ENCODE measurements around the gene MORN5.
"Not testable (repeated sequence)": the region's sequence is repeated elsewhere in the genome, so short reads cannot be mapped to it uniquely, and the experiment has no call there.

MORN5 gene

DNA sequence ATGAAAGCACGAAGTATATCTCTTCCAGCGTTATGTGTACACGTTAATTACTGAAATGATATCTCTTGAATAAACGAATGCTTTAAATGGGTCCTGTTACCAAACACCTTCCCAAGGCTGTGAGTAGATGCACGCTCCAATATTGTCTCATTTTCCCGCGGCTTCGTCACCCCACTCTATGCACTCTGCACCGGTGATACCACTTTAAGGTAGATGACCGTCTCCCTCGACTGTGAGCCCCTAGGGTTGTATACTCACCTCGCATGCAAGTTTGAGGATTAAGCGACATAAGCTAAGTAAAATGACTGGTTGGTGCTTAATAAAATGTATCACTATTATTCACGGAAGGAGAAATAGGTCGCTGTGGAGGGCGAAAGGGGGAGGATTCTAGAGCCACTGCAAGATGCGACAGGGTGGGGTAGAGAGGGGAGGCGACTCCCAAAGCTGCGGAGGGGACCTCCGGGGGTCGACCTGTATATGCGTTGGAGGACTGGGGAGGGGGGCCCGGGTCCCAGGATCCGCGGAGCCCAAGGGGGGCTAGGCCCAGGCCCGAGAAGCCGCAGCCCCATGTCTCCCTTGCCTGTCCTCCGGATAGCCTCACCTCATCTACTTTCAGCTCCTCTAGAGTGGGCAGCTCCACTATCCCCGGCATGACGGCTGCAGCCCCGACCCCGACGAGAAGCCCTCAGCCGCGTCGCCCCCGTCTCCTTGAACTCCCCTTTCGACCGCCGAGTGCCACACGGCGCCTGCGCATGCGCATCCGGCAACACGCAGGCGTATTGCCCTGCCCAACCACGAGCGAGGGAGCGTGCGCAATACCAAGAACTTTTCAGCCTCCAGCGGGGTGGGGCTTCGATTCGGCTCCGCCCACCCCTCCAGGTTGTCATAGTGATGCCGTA lies at the start of gene MORN5, which contains the start of gene NDUFA8:
Gene MORN5 (plus strand): TSS at position 883 of the 899 bp plus-strand sequence. CDS start 65 bp downstream, outside the sequence.
Gene NDUFA8 (minus strand): TSS at position 754 of the 899 bp plus-strand sequence. CDS start 102 bp downstream, at position 652.
- in situ Hi-C loops (cut with HindIII; ENCODE audit: low sequenced_read_pairs), result no loop called here

DNA sequence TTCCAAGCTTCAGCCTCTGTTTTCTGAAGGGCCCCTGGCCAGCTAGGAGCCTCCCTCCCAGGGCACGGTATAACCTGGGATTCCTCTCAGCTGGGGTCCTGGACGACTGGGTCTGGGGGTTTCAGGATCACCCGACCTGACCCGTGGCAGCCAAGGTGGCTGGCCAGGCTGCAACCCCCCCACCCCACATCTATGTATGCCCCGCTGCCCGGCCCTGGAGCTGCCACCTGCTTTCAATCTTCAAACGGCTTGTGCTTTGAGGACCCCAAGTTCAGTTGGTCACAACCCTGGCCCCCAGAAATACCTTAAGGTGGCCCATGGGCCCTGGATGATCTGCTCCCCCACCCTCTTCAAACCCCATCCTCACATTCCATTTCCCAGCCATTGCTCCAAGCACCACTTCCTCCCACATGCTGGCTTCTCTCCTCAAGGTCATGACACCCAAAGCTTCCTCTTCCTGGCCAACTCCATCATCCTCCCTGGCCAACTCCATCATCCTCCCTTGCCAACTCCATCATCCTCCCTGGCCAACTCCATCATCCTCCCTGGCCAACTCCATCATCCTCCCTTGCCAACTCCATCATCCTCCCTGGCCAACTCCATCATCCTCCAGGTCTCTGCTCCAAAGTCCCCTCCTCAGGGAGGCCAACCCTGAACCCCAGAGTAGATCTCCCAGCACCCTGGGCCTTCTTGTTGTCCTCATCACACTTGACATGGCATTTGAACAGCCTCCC lies 49.4 kb upstream of the MORN5 start:
- in situ Hi-C loops (cut with HindIII; ENCODE audit: low sequenced_read_pairs), result no loop called here

DNA sequence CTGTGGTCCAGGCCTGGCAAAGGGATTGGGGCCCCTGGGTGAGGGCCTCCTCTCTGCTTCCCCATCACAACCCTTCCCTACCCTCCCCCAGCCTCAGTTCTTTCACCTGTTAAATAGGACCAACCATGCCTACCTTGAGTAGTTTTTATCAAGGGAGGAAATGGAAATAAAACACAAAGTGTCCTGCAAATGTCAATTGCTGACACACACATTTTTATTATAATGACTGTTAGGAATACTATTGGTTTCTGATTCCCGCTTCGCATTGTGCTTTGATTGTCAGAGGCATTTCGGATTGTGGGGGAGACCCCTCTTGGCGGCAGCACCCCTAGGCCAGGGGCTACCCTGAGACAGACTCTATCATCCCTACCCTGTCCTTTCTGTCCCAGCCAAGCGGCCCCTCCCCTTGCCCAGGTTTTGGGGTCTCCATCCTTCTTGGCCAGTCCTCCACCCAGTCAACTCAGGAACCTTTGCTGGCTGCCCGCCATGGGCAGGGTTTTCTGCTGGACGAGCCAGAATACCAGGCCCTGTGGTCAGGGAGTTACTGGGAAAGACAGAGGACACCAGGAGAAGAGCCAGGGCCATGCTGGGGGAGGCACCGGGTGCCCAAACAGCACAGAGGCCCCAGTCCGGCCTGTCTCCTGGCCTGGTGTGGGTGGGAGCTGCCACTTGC lies 48.2 kb upstream of the MORN5 start:
- in situ Hi-C loops (cut with HindIII; ENCODE audit: low sequenced_read_pairs), result no loop called here

- in situ Hi-C loops (cut with HindIII; ENCODE audit: low sequenced_read_pairs), result no loop called here
These were observed 47.5 kb upstream of the MORN5 start for GRCh38 chr9:122112238-122112637.

GRCh38 chr9:122113574-122113973 lies 46.1 kb upstream of the MORN5 start:
- in situ Hi-C loops (cut with HindIII; ENCODE audit: low sequenced_read_pairs), result no loop called here

DNA sequence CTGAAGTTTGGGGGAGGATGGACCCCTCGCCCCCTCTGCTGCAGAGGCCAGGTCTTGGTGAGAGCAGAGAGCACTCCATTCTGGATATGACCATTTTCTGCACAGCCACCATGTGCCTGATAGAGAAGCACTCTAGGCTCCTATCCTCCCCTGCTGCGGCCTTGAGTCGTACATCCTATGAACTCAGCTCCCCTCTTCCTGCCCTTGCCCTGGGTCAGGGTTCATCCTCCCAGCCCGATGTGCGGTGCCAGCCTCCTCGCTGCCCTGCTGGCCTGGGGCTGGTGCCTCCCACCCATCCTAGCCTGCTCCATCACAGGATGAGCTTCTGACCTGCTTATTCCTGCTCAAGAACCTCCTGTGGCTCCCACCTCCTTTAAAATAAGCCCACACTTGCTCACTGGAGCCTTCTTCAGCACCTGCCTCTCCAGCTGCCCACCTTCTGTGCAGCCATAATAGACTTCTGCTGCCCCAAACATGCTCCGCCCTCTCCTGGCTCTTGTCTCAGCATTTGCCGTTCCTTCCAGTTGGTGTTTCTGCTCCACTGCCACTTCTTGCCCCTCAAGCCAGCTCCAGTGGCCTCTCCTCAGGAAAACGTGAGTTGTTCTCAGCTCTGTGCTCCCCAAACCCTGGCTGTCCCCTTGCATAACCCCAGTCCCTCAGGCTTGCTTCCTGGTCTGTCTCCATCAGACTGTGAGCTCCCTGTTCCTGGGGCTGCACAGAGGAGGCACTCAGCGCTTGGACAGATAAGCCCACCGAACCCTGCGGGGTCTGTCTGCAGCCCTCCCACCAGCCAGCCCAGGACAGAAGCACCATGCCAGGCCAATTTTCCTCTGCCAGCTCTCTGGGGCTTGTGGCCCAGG lies 44.3 kb upstream of the MORN5 start:
- in situ Hi-C loops (cut with HindIII; ENCODE audit: low sequenced_read_pairs), result no loop called here

GRCh38 chr9:122116040-122116439 lies 43.7 kb upstream of the MORN5 start:
- in situ Hi-C loops (cut with HindIII; ENCODE audit: low sequenced_read_pairs), result no loop called here

GRCh38 chr9:122116448-122117173 lies 43.1 kb upstream of the MORN5 start:
- in situ Hi-C loops (cut with HindIII; ENCODE audit: low sequenced_read_pairs), result no loop called here

DNA sequence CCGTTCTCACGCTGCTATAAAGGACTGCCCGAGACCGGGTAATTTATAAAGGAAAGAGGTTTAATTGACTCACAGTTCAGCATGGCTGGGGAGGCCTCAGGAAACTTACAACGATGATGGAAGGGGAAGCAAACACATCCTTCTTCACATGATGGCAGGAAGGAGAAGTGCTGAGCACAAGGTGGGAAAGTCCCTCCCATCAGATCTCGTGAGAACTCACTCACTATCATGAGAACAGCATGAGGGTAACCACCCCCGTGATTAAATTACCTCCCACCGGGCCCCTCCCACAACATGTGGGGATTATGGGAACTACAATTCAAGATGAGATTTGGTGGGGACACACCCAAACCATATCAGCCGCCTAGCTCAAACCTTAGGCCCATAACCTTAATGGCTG lies 42.5 kb upstream of the MORN5 start:
- in situ Hi-C loops (cut with HindIII; ENCODE audit: low sequenced_read_pairs), result not testable (repeated sequence)

DNA sequence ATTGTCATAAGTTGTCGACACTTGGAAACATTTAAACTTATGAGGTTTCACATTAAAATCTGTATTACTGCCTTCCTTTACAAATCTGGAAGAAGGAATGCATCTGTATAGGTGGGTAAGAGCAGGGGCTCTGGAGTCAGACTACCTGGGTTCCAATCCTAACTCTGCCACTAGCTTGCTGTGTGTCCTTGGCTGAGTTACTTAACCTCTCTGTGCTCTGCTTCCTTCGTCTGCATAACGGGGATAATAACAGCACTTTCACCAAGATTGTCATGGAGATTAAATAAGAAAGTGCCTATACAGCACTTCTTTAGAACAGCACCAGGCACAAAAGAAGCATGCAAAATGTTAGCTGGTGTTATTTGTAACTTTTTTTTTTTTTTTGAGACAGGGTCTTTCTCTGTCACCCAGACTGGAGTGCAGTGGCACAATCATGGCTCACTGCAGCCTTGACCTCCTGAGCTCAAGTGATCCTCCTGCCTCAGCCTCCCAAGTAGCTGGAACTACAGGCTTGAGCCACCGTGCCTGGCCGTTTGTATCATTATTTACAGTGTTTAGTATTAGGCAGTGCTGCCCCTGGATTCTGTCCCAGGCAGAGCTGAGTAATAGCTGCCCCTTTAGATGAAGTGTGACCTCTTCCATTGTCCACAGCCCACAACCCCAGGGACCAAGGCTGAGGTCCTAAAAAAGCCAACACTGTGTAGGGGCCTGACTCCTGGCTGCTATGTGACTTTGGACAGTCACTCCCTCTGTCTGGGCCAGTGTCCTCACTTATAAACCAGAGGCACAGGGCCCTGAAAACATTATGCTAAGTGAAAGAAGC lies 41.2 kb upstream of the MORN5 start:
- in situ Hi-C loops (cut with HindIII; ENCODE audit: low sequenced_read_pairs), result no loop called here

DNA sequence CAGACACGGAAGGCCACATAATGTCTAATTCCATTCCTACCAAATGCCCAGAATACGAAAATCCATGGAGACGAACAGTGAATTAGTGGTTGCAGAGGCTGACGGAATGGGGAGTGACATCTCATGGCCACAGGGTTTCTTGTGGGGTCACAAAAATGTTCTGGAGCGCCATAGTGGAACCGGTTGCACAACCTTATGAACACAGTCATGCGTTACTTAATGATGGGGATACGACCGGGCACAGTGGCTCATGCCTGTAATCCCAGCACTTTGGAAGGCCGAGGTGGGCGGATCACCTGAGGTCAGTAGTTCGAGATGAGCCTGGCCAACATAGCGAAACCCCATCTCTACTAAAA lies 40.6 kb upstream of the MORN5 start:
- in situ Hi-C loops (cut with HindIII; ENCODE audit: low sequenced_read_pairs), result no loop called here

GRCh38 chr9:122119721-122120120 lies 40.0 kb upstream of the MORN5 start:
- in situ Hi-C loops (cut with HindIII; ENCODE audit: low sequenced_read_pairs), result loop anchor here (5.0 kb wide), 2 partner anchors 103 to 223 kb away; no protein-coding TSS in a partner anchor

DNA sequence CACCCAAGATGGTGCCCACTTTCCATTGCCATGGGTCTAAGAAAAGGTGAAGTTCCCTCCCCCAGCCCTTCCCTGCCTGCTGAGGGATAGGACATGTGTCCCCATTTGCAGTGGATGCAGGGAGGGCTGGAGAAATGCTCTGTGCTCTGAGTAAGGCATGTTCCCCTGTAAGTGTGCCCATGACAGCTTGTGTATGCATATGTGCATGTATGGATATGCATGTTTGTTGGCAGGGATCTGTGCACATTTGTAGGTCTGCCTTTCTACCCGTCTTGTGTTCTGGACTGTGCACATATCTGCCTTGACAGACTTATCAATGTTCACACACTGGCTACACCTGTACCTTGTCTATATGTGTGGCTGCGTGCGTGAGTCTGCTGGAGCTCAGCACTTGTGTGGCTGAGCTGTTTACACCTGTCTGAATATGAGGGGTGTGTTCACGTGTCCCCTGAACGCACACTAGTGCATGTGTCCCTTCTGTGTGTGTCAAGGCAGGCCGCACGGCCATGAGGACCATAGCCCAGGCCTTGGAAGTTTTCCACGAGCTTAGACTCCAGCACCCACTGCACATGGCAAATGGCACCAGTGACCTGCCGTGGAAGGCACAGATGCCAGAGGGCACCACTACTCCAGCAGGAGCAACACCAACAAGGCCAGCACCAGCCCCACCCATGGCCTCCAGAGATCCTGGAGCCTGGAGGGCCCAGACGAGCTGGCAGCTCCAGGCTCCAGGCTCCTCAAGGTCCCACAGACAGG lies 39.2 kb upstream of the MORN5 start:
- in situ Hi-C loops (cut with HindIII; ENCODE audit: low sequenced_read_pairs), result loop anchor here (5.0 kb wide), 2 partner anchors 102 to 222 kb away; no protein-coding TSS in a partner anchor

GRCh38 chr9:122121391-122121790 lies 38.3 kb upstream of the MORN5 start:
- in situ Hi-C loops (cut with HindIII; ENCODE audit: low sequenced_read_pairs), result loop anchor here (5.0 kb wide), 2 partner anchors 101 to 221 kb away; no protein-coding TSS in a partner anchor

- in situ Hi-C loops (cut with HindIII; ENCODE audit: low sequenced_read_pairs), result loop anchor here (5.0 kb wide), 2 partner anchors 100 to 220 kb away; no protein-coding TSS in a partner anchor
These were observed 37.8 kb upstream of the MORN5 start for GRCh38 chr9:122121931-122122330.

DNA sequence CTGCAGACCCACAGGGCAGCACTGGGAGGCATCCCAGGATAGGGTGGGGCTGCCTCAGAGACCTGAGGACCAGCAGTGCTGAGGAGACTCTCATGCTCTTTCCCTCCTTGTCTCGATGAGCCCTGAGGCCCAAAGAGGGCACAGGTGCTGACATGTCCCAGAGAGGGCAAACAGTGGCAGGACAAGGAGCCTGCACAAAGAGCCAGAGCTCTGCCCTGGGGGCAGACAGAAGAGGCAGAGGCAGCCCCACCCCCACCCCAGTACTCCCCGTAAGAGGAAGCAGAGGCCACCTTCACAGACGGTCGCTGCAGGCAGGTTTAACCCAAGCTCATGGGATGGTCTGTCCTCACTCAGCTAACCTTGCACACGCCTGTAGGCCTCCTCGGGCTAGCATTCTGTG lies 37.2 kb upstream of the MORN5 start:
- in situ Hi-C loops (cut with HindIII; ENCODE audit: low sequenced_read_pairs), result loop anchor here (5.0 kb wide), 2 partner anchors 100 to 220 kb away; no protein-coding TSS in a partner anchor

DNA sequence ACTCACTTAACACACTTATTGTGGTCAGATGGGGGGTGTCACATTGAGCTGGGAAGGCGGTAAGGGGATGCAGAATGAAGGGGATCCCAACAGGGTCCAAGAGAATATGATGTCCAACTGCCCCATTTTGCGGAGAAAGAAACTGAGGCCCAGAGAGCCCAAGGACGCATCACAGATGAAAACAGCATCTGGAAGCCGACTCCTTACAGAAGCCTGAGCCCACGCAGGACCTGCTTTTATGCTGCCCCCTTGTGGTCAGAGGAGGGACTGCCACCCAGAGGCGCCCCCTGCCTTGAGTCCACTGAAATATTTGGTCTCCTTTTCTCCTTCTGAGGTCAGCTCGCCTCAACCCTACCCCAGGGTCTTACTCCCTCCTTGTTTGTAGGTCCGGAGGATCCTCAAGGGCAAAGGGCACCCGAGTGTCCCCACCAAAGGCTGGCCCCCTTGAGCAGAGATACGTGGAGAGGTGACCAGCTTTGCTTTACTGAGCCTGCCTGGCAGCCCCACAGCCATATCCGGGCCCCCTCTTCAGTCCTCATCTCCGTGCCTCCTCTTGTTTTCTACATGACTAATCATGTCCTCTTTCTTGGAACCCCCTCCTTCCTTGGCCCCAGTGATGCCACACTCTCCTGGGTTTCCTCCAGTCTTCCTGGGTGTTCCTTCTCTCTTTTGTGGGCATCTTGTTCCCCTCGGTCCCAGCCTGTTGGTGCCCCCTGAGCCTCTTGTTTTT lies 36.6 kb upstream of the MORN5 start:
- in situ Hi-C loops (cut with HindIII; ENCODE audit: low sequenced_read_pairs), result loop anchor here (5.0 kb wide), 2 partner anchors 99 to 219 kb away; no protein-coding TSS in a partner anchor

All from endothelial cell of hepatic sinusoid (primary cell).